BE2C (cell line): Measurements from ENCODE around the gene VPS8.
"Not testable (repeated sequence)": the region's sequence is repeated elsewhere in the genome, so short reads cannot be mapped to it uniquely, and the experiment has no call there.

Experiments used
- DNase-seq: peaks from one replicate; pipeline ENCODE4 v3.0.0-alpha.2; 2020
- H3K27me3 ChIP-seq: fragments of 250-450 bp; sonication (Bioruptor Pico); 2 replicates; pipeline ENCODE4 v1.5.1; 2020; ENCODE audit warnings: mild to moderate bottlenecking
- H3K36me3 ChIP-seq: fragments of 250-450 bp; sonication (Bioruptor Pico); 2 replicates; pipeline ENCODE4 v1.5.1; 2020; ENCODE audit warnings: mild to moderate bottlenecking
- H3K4me1 ChIP-seq: fragments of 250-450 bp; sonication (Bioruptor Pico); 2 replicates; pipeline ENCODE4 v1.5.1; 2020
- H3K4me3 ChIP-seq: 2 replicates; pipeline ENCODE4 v1.5.1; 2011; ENCODE audit warnings: low read depth, low read length
- H3K9me3 ChIP-seq: fragments of 250-450 bp; sonication (Bioruptor Pico); 2 replicates; pipeline ENCODE4 v1.5.1; 2020
- TF ChIP-seq, protein P1 (sequence below): IDR thresholded peaks from 2 replicates; pipeline ENCODE4 v1.5.1; 2012; ENCODE audit warnings: mild to moderate bottlenecking, low read depth, low read length

Gene VPS8

GRCh38 chr3:184887574-184887973 lies 75.6 kb downstream of the VPS8 start:
- Histone ChIP-seq H3K4me3 (no peak overlapping the region), H3K36me3 (no peaks in the 10 kb centered on the region), H3K27me3 (no peaks in the 10 kb centered on the region), H3K4me1 (no peaks in the 10 kb centered on the region), H3K9me3 (no peaks in the 10 kb centered on the region)
- TF ChIP-seq, protein P1, sequence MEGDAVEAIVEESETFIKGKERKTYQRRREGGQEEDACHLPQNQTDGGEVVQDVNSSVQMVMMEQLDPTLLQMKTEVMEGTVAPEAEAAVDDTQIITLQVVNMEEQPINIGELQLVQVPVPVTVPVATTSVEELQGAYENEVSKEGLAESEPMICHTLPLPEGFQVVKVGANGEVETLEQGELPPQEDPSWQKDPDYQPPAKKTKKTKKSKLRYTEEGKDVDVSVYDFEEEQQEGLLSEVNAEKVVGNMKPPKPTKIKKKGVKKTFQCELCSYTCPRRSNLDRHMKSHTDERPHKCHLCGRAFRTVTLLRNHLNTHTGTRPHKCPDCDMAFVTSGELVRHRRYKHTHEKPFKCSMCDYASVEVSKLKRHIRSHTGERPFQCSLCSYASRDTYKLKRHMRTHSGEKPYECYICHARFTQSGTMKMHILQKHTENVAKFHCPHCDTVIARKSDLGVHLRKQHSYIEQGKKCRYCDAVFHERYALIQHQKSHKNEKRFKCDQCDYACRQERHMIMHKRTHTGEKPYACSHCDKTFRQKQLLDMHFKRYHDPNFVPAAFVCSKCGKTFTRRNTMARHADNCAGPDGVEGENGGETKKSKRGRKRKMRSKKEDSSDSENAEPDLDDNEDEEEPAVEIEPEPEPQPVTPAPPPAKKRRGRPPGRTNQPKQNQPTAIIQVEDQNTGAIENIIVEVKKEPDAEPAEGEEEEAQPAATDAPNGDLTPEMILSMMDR, result no peak
- DNase-seq, result no peak

DNA sequence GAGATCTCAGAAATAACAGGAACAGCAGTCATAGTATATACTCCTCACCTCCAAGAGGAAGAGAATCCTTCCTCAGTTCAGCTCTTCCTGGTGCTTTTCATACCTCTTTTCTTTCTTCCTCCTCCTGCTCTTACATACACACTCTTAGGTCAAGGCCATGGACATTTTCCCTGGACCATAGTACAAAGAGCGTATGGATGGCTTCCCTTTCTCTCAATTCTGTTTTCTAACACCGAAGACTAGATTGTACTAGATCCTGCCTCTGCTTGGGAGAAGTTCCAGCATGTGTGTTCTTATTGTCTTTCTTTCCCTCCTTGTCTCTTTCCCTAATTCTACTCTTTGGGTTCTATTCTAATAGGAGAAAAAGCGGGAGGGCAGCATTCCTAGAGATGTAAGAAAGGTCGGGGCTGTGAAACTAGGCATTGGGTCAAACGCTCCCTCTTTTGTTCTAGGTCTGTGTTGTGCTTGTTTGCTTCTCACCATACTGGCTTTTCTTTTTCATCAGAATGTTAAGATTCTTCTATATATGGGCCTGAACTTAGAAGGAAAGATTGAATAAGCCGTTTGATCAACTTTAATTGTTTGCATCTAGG lies 77.4 kb downstream of the VPS8 start:
- DNase-seq, result no peak
- TF ChIP-seq, protein P1, result no peak

GRCh38 chr3:184894051-184894450 lies 82.1 kb downstream of the VPS8 start:
- TF ChIP-seq, protein P1, result no peak
- Histone ChIP-seq H3K4me1 (no peaks in the 10 kb centered on the region; the same call in 1 of the 2 replicates), H3K4me3 (no peak overlapping the region), H3K9me3 (no peaks in the 10 kb centered on the region), H3K27me3 (no peaks in the 10 kb centered on the region), H3K36me3 (no peaks in the 10 kb centered on the region)
- no peak for DNase-seq

More for the DNA sequence above, 77.4 kb downstream of the VPS8 start:
- Histone ChIP-seq H3K9me3 (no peaks in the 10 kb centered on the region), H3K4me1 (no peaks in the 10 kb centered on the region; the same call in 1 of the 2 replicates), H3K4me3 (no peak overlapping the region), H3K27me3 (no peaks in the 10 kb centered on the region), H3K36me3 (no peaks in the 10 kb centered on the region)

DNA sequence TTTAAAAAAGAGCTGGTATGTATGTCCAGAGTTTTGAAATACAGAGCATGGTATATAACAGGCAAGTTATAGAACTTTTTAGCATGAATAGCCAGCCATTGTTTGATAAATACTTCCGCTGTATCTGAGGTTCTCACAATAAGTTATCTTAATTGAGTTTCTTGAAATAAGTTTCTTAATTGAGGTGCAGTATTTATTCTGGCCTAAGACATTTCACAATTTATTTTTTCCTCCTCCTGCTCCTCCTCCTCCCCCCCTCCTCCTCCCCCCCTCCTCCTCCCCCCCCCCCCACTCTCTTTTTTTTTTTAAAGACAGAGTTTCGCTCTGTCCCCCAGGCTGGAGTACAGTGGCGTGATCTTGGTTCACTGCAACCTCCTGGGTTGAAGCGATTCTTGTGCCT lies 83.4 kb downstream of the VPS8 start:
- H3K36me3 ChIP-seq, result no peaks in the 10 kb centered on the region
- no peaks in the 10 kb centered on the region for H3K9me3 ChIP-seq
- H3K4me3 ChIP-seq, result no peak overlapping the region
- no peaks in the 10 kb centered on the region; the same call in 1 of the 2 replicates for H3K4me1 ChIP-seq
- TF ChIP-seq, protein P1, result no peak
- DNase-seq, result no peak
- no peaks in the 10 kb centered on the region for H3K27me3 ChIP-seq

- TF ChIP-seq, protein P1, result no peak
- Histone ChIP-seq H3K4me1 (no peaks in the 10 kb centered on the region; the same call in 1 of the 2 replicates), H3K36me3 (no peaks in the 10 kb centered on the region), H3K4me3 (no peak overlapping the region), H3K9me3 (no peaks in the 10 kb centered on the region), H3K27me3 (no peaks in the 10 kb centered on the region)
- no peak for DNase-seq
These were observed 84.4 kb downstream of the VPS8 start for GRCh38 chr3:184896336-184896735.

DNA sequence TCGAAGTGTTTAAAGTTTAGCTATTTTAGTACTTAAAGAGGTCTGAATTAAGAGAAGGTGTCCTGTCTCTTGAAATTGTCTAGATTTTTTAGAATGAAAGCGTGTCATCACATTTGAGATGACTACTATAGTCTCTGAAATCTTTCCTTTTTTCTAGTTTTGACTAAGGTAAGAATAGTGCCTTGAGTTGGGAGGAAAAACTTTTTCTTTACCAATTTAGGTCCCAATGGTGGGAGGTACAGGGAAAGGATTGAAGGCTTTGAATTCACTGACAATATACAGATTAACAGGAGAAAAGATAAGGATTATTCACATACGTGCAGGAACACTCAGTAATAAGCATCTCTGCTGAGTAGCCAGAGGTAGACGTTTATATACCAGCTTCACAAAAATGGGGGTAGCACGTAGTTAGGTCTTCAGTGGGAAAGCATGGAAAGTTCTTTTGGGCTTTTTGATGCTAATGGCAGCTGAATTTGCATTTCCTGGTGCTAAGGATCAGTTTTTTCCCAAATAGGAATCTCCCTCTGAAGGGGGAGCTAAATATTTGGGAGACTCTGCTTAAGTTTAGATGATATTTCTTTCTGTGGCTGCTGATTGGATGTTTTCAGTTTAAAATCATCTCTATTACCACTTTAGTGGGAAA lies 88.1 kb downstream of the VPS8 start:
- no peak overlapping the region for H3K4me3 ChIP-seq
- H3K9me3 ChIP-seq, result no peaks in the 10 kb centered on the region
- H3K27me3 ChIP-seq, result no peaks in the 10 kb centered on the region
- no peaks in the 10 kb centered on the region for H3K36me3 ChIP-seq
- no peak for DNase-seq
- TF ChIP-seq, protein P1, result no peak
- no peaks in the 10 kb centered on the region for H3K4me1 ChIP-seq

DNA sequence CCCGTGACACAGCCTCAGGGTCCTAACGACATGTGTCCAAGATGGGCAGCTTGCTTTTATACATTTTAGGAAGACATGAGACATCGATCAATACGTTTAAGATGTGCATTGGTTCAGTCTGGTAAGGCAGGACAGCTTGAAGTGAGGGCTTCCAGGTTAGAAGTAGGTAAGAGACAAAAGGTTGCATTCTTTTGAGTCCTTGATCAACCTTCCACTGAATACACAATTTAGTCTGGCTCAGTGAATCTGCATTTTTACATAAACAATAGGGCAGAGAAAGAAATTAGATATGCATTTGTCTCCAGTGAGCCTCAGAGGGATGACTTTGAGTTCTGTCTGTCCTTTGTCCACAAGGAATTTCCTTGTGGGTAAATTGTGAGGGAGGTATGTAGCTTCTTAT lies 95.1 kb downstream of the VPS8 start:
- DNase-seq, H3K4me1 ChIP-seq, H3K36me3 ChIP-seq, H3K4me3 ChIP-seq, H3K9me3 ChIP-seq, H3K27me3 ChIP-seq: not testable (repeated sequence)
